Measurements from ENCODE around the gene PACS2.

- TF ChIP-seq, protein P1, sequence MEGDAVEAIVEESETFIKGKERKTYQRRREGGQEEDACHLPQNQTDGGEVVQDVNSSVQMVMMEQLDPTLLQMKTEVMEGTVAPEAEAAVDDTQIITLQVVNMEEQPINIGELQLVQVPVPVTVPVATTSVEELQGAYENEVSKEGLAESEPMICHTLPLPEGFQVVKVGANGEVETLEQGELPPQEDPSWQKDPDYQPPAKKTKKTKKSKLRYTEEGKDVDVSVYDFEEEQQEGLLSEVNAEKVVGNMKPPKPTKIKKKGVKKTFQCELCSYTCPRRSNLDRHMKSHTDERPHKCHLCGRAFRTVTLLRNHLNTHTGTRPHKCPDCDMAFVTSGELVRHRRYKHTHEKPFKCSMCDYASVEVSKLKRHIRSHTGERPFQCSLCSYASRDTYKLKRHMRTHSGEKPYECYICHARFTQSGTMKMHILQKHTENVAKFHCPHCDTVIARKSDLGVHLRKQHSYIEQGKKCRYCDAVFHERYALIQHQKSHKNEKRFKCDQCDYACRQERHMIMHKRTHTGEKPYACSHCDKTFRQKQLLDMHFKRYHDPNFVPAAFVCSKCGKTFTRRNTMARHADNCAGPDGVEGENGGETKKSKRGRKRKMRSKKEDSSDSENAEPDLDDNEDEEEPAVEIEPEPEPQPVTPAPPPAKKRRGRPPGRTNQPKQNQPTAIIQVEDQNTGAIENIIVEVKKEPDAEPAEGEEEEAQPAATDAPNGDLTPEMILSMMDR (IDR thresholded peaks at IDR 0.05; ENCODE audit: insufficient read depth, low read length) = no peak
- TF ChIP-seq SPI1 (IDR thresholded peaks at IDR 0.05; ENCODE audit: borderline replicate concordance, low read depth) = no peak
- no peak for TF ChIP-seq GABPA (IDR thresholded peaks at IDR 0.05; ENCODE audit: low read depth)
- TF ChIP-seq POLR2AphosphoS5 (IDR thresholded peaks at IDR 0.05; ENCODE audit: low read depth) = no peak
Observed at GRCh38 chr14:105309371-105309770, 5.2 kb upstream of the PACS2 start.

All from HL-60 (cell line).